Osteoblast (primary cell): ENCODE data around the gene B3GNT5. TPM values are rescaled to one million over a fixed set of nuclear protein-coding genes. Genes with fewer than 3 reads are reported as not detected.

ENCODE experiments used
- DNase-seq: peaks from one replicate; pipeline ENCODE4 v3.0.0; 2011; ENCODE audit warnings: low spot score, mixed read lengths; ENCODE audit not compliant: insufficient read length; ENCODE audit errors: missing footprints
- H2AFZ ChIP-seq: 2 replicates; pipeline ENCODE4 v1.6.0; 2011; ENCODE audit warnings: mild to moderate bottlenecking, low read length
- H3K27ac ChIP-seq: 2 replicates; pipeline ENCODE4 v1.5.1; 2011; ENCODE audit warnings: mild to moderate bottlenecking, low read depth, low read length, moderate library complexity
- H3K27me3 ChIP-seq: 2 replicates; pipeline ENCODE4 v1.6.0; 2012; ENCODE audit warnings: mild to moderate bottlenecking, control low read depth, inconsistent platforms, low read length, moderate library complexity; ENCODE audit not compliant: insufficient read depth
- H3K36me3 ChIP-seq: 2 replicates; pipeline ENCODE4 v1.5.1; 2011; ENCODE audit warnings: mild to moderate bottlenecking, low read length, control low read depth, moderate library complexity; ENCODE audit not compliant: insufficient read depth
- H3K4me1 ChIP-seq: 2 replicates; pipeline ENCODE4 v1.5.1; 2011; ENCODE audit warnings: mild to moderate bottlenecking, low read length, control low read depth, moderate library complexity; ENCODE audit not compliant: insufficient read depth
- H3K4me2 ChIP-seq: 2 replicates; pipeline ENCODE4 v1.6.0; 2011; ENCODE audit warnings: mild to moderate bottlenecking, low read length; ENCODE audit not compliant: insufficient read depth
- H3K4me3 ChIP-seq: fragments of 200-600 bp; sonication (generic); 3 replicates; pipeline ENCODE4 v1.5.1; 2012; ENCODE audit warnings: mild to moderate bottlenecking, low read length, inconsistent platforms; ENCODE audit not compliant: insufficient read depth
- H3K79me2 ChIP-seq: 2 replicates; pipeline ENCODE4 v1.6.0; 2012; ENCODE audit warnings: mild to moderate bottlenecking, low read length, control low read depth, inconsistent platforms; ENCODE audit not compliant: insufficient read depth
- H3K9me3 ChIP-seq: 2 replicates; pipeline ENCODE4 v1.5.1; 2011; ENCODE audit warnings: low read depth, low read length, control low read depth
- H4K20me1 ChIP-seq: 2 replicates; pipeline ENCODE4 v1.6.0; 2012; ENCODE audit warnings: mild to moderate bottlenecking, low read length, control low read depth; ENCODE audit not compliant: insufficient read depth
- total RNA-seq: library from RNA; depleted of rRNA; stranded (reverse); fragments of >200 nt; gene quantifications from 2 replicates; pipeline ENCODE4 v1.2.3, GENCODE V29; 2012
- TF ChIP-seq, protein P1 (sequence below): IDR thresholded peaks from 2 replicates; pipeline ENCODE4 v1.5.1; 2011; ENCODE audit warnings: mild to moderate bottlenecking, low read depth, low read length, moderate library complexity; ENCODE audit errors: extremely low read depth

Gene B3GNT5
- total RNA-seq, 1 donor, result 0.36 TPM

DNA sequence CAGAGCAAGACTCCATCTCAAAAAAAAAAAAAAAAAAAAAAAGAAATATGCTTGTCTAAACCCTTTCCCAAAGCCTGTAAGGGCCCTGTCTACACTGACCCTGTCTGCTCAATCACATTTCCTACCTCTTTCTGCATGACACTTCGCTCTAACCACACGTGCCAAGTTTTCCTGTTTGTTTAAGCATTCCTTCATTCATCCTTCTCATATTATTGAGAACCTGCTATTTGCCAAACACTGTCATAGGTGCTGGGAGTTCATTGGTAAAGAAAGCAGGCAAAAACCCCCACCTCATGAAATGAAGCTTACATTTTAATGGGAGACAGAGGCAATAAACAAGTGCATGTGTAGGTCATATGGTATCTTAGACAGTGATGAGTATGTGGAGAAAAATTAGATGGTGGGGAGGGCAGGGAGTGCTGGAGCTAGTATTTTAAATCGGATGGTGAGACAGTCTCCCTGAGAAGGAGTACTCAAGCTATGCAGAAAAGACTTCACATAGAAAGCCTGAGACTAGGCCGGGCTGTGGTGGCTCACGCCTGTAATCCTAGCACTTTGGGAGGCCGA lies 48.0 kb downstream of the B3GNT5 start:
- Histone ChIP-seq H3K27ac (no peak overlapping the region), H4K20me1 (no peaks in the 10 kb centered on the region), H3K36me3 (no peaks in the 10 kb centered on the region), H3K27me3 (no peaks in the 10 kb centered on the region), H3K4me1 (peaks cover 11% of the 10 kb centered on the region), H2AFZ (no peak overlapping the region), H3K4me3 (no peak overlapping the region), H3K79me2 (no peaks in the 10 kb centered on the region), H3K4me2 (peak overlapping the region; percentile 27), H3K9me3 (no peaks in the 10 kb centered on the region)
- DNase-seq, result no peak
- TF ChIP-seq, protein P1, sequence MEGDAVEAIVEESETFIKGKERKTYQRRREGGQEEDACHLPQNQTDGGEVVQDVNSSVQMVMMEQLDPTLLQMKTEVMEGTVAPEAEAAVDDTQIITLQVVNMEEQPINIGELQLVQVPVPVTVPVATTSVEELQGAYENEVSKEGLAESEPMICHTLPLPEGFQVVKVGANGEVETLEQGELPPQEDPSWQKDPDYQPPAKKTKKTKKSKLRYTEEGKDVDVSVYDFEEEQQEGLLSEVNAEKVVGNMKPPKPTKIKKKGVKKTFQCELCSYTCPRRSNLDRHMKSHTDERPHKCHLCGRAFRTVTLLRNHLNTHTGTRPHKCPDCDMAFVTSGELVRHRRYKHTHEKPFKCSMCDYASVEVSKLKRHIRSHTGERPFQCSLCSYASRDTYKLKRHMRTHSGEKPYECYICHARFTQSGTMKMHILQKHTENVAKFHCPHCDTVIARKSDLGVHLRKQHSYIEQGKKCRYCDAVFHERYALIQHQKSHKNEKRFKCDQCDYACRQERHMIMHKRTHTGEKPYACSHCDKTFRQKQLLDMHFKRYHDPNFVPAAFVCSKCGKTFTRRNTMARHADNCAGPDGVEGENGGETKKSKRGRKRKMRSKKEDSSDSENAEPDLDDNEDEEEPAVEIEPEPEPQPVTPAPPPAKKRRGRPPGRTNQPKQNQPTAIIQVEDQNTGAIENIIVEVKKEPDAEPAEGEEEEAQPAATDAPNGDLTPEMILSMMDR, result no peak

DNA sequence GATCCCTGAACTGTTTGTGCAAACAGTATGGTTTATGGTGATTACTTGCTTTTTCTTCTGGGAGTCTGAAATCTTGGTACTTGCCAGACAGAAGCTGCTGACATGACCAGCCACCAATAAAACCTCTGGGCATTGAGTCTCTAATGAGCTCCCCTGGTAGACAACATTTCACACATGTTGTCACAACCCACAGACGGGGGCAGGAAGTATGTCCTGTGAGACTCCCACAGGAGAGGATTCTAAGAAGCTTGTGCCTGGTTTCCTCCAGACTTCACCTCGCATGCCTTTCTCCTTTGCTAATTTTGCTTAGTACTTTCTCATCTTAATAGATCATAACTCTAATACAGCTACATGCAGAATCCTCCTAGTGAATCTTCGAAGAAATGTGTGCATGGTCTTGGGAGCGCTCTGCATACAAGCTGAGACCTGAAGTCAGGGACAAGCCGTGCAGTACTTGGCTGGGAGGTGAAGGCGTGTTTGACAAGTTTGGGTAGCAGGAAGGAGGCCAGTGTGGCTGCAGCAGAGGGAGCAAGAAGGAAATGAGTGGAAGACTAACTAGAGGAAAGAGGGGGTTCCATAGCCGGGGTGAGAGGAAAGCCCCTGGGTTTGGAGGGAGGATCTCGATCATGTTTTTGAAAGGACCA lies 49.0 kb downstream of the B3GNT5 start:
- peaks cover 14% of the 10 kb centered on the region for H3K4me1 ChIP-seq
- no peaks in the 10 kb centered on the region for H3K79me2 ChIP-seq
- no peaks in the 10 kb centered on the region for H3K36me3 ChIP-seq
- H3K4me3 ChIP-seq, result no peak overlapping the region
- H4K20me1 ChIP-seq, result no peaks in the 10 kb centered on the region
- no peaks in the 10 kb centered on the region for H3K9me3 ChIP-seq
- H2AFZ ChIP-seq, result no peak overlapping the region
- no peak overlapping the region for H3K4me2 ChIP-seq
- DNase-seq, result no peak
- no peak overlapping the region for H3K27ac ChIP-seq
- TF ChIP-seq, protein P1, result no peak
- no peaks in the 10 kb centered on the region for H3K27me3 ChIP-seq

DNA sequence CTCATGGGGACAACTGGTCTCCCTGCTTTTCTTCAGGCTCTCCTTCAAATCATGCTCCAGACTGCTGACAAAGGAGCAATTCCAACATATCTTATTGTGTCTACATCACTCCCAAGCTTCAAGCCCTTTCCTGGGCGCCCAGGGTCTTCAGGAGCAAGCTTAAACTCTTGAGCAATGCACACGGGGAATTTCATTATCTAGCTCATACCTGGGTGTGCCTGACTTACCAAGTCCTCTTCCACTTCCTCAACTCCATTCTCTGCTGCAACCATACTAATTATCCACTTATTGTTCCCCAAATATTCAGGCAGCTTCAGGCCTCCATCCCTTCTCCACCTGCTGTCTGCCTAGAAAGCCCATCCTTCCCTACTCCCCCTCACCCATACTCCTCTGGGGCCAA lies 50.6 kb downstream of the B3GNT5 start:
- Histone ChIP-seq H4K20me1 (no peaks in the 10 kb centered on the region), H3K79me2 (no peaks in the 10 kb centered on the region), H3K9me3 (no peaks in the 10 kb centered on the region), H3K36me3 (no peaks in the 10 kb centered on the region), H2AFZ (no peak overlapping the region), H3K27me3 (no peaks in the 10 kb centered on the region), H3K4me3 (no peak overlapping the region), H3K4me1 (peaks cover 11% of the 10 kb centered on the region), H3K27ac (no peak overlapping the region), H3K4me2 (no peak overlapping the region)
- DNase-seq, result no peak
- TF ChIP-seq, protein P1, result no peak

DNA sequence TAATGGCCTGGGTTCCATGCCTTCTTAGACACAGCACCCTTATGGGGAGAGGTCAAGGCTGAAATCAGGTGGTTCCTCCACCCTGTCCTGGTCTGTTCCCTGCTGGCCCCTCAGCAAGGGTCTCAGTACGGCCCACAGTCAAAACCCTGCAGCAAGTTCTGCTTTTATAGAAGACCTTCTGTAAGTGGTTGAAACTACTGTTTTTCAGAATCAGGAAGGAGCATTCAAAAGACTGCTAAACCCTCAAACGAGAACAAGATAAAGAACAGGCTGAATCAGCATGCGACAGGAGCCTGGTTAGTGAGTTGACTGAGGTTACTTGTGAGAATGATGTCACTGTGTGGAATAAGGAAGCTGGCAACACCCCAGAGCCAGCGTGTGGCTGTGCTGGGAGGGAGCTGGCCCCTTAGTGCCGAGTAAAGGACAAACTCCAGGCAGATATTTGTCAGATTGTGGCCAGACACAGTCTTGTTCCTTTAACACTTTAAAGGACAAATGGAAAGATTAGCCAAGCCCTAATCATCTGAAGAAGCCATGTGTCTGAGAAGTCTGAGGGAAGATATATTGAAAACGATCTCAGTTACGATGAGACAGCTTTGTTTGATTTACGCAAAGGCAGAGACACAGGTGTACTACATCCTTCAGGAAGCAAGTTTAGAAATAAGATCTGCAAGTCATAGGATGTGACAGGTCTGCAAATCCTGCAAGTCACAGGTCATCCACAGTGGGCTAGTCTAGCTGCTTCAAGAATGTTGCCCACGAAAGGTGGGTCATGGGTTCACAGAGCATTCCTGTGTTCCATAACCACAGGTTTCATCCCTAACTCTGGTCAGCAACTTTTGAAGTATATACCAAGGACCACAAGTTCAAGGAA lies 54.0 kb downstream of the B3GNT5 start:
- H3K4me1 ChIP-seq, result peaks cover 3% of the 10 kb centered on the region
- no peaks in the 10 kb centered on the region for H3K36me3 ChIP-seq
- DNase-seq, result no peak
- no peaks in the 10 kb centered on the region for H4K20me1 ChIP-seq
- no peak overlapping the region for H3K4me3 ChIP-seq
- H3K27ac ChIP-seq, result no peak overlapping the region
- H3K4me2 ChIP-seq, result no peak overlapping the region
- H3K27me3 ChIP-seq, result peaks cover 5% of the 10 kb centered on the region
- H3K79me2 ChIP-seq, result no peaks in the 10 kb centered on the region
- no peaks in the 10 kb centered on the region for H3K9me3 ChIP-seq
- peak overlapping the region; percentile 14 for H2AFZ ChIP-seq
- TF ChIP-seq, protein P1, result no peak
